HG02623 (cell line): ENCODE results near the gene SBNO2.
"Not testable (repeated sequence)": the region's sequence is repeated elsewhere in the genome, so short reads cannot be mapped to it uniquely, and the experiment has no call there.

Source experiments
- ATAC-seq: cut with Tn5 transposase; IDR thresholded peaks from one replicate; pipeline ENCODE4 v1.9.1; 2021; ENCODE audit warnings: moderate library complexity; ENCODE audit not compliant: unreplicated experiment

The SBNO2 gene

GRCh38 chr19:1136621-1137317 is 37.3 kb downstream of the SBNO2 start:
- no peak for ATAC-seq

DNA sequence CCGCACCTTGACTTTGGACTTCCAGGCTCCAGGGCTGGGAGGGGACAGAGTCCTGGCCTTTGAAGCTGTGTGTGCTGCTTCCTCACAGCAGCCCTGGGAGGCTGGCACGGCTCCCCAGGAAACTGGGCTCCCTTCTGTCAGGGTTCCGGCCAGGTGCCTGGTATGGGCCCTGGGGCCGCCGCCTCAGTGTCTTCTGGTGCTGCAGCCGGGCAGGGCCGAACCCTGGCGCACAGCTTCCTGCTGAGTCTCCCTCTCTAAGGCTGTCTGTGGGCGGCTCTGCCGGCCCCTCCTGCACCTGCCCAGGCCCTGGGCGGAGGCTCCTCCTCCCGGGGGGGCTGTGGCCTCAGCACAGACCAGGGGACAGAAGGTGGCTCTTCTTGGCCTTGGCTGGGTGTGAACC is 37.9 kb downstream of the SBNO2 start:
- ATAC-seq: no peak

DNA sequence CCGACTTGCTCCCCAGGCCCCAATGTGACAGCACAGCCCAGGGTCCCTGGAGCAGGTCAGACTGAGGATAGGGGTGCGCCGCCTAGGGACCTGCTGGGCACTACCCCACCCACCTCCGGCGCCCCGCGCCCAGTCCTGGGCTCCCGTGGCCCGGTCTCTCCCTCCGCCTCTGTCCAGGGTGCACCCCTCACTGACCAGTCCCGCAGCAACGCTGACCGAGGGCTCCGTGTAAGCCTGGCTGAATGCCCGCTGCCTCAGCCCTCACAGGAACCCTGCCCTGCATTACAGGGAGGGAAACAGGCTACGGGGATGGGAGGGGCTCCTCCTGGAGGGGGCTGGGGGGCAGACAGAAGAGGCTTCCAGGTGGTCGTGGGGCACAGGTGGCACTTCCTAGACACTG is 38.6 kb downstream of the SBNO2 start:
- no peak for ATAC-seq

GRCh38 chr19:1134431-1134830 is 39.6 kb downstream of the SBNO2 start:
- ATAC-seq: no peak

DNA sequence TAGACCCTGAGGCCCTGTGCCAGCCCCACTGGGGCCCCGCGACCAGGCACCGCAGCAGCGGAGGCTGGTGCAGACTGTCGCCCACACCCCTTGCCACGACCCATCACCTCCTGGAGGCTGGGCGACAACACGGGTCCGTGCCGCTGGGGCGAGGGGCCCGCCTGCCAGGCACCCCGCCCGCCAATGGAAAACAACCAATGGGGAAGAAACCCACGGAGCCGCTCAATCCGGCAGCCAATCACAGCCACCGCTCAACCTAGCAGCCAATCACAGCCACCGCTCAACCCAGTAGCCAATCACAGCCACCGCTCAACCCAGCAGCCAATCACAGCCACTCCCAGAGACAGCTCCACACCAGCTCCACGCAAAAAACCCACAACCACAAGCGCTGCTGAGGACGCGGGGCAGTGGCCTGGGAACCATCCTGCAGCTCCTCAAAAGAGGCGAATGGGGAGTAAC is 40.6 kb downstream of the SBNO2 start:
- ATAC-seq: peak; percentile 51

DNA sequence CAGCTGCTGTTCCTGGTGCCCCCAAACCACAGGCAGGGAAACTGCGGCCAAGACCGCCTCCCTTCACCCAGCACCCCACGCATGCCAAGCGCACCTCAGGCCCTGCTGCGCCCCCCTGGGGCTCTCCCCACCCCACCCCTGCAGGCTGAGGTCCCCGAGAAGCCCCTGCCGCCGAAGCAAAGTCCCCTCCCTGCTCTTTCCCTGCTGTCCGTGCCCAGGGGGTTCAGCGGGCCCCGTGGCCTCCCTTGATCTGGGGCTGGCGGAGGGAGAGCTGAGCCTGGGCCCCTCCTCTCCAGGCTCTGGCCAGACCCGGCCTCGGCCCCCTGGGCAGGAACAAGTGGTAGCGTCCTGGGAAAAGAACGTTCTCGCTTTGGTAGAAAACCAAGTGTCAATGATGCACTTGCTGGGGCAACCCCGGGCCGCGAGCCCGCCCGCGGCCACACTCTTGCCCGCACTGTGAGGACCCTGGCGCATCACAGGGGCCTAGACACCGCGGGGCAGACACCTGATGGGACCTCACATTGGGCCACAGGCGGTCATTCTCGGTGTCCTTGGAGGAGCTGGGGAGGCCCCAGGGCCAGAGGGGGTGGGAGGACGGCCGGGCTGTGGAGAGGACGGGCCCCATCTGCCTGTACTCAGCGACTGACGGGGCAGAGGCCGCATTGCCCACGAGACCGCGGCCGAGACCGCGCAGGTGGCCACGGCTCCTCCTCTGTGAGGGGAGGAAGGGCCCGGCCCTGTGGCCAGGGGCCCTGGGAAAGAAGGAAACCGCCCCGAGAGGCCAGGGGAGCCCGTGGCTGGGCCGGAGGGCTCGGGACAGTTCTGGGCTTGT is 41.3 kb downstream of the SBNO2 start:
- ATAC-seq: no peak

GRCh38 chr19:1131718-1132551 is 42.1 kb downstream of the SBNO2 start:
- ATAC-seq: no peak

- ATAC-seq: no peak
These were observed 43.0 kb downstream of the SBNO2 start for GRCh38 chr19:1130771-1131717.

- ATAC-seq: no peak
These were observed 44.5 kb downstream of the SBNO2 start for GRCh38 chr19:1129535-1129934.

DNA sequence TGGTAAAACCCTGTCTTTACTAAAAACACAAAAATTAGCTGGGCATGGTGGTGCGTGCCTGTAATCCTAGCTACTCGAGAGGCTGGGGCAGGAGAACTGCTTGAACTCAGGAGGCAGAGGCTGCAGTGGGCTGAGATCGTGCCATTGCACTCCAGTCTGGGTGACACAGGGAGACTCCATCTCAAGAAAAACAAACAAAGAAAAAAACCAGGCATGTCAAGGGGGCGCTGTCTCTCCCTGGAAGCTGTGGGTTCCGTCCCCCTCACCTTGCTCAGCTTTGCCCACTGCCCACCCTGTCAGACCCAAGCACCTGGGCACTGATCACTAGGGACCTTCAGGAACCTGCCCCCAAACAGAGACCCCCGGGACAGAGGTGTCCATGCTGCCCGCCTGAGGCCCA is 45.0 kb downstream of the SBNO2 start:
- ATAC-seq: not testable (repeated sequence)

GRCh38 chr19:1128106-1128505 is 46.0 kb downstream of the SBNO2 start:
- ATAC-seq: no peak

DNA sequence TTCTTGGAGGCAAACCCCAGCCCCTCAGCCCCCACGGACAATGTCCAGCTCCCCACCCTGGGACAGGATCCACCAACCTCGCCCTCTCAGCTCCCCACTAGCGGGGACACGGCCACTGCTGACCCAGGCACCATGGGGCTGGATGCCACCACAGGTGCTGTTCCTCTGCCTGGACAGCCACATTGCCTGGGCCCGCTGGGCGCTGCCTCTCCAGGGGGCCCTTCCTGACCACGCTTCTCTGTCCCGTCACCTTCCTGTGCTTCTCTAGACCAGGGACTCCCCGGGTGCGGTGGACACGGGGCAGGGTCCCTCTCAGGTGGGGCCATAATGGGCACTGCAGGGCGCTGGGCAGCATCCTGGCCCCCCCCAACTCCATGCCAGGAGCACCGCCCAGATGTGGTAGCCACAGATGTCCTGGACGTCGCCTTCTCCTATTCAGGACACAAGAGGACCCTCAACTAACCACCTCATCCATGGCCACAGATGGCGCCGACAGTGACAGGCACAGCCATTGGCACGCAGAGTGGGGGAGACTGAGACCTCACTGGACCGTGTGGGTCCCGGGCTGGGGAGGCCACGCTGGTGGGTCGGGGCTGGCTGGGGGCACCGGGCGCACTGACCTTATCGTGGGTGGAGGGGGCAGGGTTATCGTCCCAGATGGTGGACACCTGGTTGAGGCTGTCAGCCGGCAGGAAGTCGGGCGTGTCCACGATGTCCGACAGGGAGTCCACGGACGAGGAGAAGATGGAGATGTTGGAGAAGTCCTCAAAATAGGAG is 46.9 kb downstream of the SBNO2 start:
- no peak for ATAC-seq

- ATAC-seq: no peak
These were observed 48.2 kb downstream of the SBNO2 start for GRCh38 chr19:1125601-1126467.

GRCh38 chr19:1123885-1124677 is 50.0 kb downstream of the SBNO2 start:
- ATAC-seq: no peak

GRCh38 chr19:1123381-1123780 is 50.7 kb downstream of the SBNO2 start:
- ATAC-seq: no peak

- no peak for ATAC-seq
These were observed 51.1 kb downstream of the SBNO2 start for GRCh38 chr19:1122972-1123363.

DNA sequence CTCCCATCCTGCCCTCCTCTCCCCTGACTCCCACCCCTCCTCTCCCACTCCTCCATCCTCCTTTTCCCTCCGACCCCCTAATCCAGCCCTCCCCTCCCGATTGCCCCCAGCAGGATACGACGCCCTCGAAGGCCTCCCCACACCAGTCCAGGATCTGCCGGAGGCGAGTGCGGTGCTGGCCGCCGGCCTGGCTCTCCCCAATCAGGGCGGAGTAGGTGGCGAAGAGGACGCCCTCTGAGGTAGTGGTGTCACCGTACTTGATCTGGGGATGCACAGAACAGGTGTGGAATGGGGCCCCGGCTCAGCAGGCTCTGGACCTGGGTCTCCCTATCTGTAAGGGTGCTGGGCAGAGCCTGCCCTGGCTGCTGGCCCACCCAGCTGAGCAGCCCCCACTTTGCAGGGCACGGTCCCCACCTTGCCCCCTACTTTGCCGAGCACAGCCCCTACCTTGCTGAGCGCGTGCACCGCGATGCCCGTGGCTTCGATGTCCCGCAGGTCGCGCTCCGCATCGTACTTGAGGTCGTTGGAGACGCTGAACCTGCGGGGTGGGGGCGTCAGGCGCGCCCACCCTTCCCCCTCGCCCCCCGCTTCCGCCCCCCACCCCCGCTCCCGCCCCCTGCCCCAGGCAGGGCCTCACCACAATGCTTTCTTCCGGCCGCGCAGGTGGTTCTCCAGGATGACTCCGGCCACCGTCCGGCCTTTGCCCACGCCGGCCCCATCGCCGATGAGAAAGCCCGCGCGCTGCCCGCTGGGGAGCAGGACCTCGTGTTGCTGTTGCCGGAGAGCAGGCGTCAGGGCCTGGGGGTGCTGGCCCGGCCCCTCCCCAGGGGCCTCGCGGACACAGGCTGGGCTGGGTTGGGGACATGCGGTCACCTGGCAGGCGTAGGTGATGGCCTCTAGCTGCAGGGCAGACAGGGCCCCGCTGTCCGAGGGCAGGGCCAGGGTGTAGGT is 51.8 kb downstream of the SBNO2 start:
- ATAC-seq: no peak
